HG02885 (cell line): Measurements from ENCODE around the gene MARCHF2.

Experiments
- ATAC-seq: cut with Tn5 transposase; IDR thresholded peaks from one replicate; pipeline ENCODE4 v1.9.1; 2021; ENCODE audit warnings: mild to moderate bottlenecking; ENCODE audit not compliant: unreplicated experiment, poor library complexity

The MARCHF2 gene

DNA sequence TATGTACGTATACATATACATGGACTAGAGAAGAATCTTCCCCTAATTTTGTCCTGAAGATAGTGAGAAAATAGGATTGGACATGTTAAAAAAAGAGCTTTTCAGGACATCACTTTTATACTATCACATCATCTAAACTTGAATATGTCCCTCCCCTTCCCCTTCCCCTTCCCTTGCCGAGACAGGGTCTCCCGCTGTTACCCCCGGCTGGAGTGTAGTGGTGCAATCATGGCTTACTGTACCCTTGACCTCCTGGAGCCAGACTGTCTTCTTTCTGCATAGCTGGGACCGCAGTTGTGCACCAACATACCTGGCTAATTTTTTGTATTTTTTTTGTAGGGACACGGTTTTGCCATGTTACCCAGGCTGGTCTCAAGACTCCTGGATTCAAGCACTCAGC is 38.3 kb downstream of the MARCHF2 start:
- no peak for ATAC-seq

DNA sequence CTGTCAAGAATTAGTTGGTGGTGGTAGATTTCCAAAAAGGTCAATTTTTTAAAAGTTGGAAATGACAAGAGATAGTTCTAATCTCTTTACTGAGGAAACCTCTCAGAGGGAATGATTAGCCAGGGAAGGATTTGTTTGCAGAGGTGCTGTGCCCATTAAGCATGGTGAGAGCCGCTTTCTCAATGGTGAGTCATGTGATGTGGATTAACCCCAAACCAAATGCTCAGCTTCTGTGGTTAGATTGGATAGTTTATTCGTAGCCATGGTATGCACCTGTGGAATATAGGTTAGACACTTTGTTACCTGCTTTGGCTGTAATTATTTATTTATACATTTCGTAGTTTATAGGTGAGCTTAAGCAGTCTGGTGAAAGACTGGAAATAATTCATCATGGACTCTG is 38.8 kb downstream of the MARCHF2 start:
- ATAC-seq = no peak

DNA sequence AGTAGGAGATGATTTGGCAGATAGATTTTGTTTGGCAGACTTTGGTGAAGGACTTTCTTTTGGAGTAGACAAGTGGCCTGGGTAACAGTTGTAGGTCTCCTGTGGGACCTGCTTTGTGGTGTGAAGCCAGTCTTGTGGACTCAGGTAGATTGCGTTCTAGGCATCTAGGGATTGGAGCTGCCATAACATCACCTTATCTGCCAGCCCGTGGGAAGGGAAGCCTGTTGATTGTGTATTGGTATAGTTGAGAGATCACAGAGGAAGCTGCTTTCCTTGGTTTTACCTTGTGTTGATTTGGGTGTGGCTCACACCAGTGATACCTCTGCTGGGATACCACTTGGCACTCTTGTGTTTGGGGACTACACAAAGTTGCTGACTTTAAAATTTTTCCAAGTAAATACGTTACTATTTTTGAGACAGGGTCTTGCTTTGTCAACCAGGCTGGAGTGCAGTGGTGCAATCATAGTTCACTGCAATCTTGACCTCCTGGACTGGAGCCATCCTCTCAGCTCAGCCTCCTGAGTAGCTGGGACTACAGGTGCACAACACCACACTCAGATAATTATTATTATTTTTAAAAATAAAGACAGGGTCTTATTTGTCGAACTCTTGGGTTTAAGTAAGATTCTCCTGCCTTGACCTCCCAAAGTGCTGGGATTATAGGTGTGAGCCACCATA is 39.5 kb downstream of the MARCHF2 start:
- no peak for ATAC-seq

DNA sequence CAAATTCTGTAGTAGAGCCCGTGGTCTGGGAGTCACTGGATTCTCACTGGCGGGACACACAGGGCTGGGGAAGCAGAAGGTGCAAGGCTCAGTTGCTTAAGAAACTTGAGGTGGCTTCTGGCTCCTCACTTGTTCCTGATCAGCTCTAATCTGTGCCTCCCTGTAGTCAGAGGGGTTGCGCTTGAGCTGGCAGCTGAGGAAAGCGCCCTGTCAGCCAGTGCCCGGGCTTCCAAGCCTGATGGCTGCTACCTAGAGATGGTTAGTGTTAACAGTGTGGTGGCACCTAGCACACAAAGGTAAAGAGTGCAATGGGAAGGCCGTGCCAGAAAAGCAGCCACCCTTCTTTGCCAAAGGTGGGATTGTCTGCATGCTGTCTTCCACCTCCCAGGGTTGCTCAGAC is 40.5 kb downstream of the MARCHF2 start:
- ATAC-seq = no peak

DNA sequence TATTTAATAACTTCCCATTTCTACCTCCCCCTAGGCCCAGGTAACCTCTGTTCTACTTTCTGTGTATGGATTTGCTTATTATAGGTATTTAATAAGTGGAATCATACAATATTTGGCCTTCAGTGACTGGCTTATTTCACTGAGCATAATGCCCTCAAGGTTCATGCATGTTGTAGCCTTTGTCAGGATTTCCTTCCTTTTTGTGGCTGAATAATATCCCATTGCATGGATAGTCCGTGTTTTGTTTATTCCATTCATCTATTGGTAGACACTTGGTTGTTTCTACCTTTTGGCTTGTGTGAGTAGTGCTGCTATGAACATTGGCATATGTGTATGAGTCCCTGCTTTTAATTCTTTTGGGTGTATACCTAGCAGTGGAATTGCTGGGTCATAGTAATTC is 41.1 kb downstream of the MARCHF2 start:
- ATAC-seq = no peak

DNA sequence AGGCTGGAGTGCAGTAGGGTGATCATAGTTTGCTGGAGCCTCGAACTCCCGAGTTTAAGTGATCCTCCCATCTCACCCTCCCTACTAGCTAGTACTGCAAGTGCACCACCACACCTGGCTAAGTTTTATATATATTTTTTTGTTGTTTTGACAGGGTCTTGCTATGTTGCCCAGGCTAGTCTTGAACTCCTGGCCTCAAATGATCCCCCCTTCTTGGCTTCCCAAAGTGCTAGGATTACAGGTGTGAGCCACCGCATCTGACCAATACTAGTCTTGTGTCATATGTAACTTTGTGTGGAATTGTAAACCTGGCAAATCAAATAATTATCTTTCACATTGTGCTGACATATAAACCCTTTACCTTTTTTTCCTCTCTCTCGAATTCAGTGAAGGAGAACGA is 41.9 kb downstream of the MARCHF2 start:
- no peak for ATAC-seq

DNA sequence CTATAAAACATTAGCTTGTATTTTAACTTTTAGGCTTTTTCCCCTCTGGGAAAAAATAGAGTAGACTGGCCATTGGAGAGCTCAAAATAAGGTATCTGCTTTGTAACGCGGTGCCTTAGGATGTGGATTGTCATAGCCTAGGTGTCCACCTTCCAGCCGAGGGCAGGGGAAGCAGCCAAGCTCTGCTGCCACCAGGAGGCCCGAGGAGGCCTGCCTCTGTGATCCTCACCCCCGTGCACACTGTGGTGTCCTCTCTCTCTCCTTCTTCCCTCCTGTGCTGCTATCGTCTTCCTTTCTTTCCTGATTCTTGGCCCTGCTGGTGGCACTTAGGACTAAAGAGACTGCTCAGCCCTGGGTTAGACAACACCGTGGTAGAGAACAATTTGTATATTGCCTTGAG is 43.0 kb downstream of the MARCHF2 start:
- ATAC-seq = no peak

DNA sequence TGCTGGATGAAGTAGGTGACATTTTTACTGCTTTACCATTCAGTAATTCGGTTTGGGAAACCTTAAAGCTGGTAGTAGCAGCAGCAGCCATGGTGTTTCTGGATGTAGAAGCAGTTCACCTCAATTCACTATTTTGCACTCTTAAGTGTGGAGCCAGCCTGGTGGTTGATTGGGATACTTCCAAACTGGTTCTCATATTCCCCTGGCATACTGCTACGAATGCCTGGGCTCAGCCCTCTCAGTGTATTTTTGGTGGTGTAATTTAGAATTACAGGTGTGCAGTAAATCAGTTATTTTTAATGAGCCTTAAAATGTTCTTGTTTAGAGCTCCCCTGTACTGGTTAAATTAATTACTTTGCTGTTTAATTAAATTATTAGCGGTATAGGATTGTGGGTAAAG is 44.1 kb downstream of the MARCHF2 start:
- ATAC-seq = no peak

DNA sequence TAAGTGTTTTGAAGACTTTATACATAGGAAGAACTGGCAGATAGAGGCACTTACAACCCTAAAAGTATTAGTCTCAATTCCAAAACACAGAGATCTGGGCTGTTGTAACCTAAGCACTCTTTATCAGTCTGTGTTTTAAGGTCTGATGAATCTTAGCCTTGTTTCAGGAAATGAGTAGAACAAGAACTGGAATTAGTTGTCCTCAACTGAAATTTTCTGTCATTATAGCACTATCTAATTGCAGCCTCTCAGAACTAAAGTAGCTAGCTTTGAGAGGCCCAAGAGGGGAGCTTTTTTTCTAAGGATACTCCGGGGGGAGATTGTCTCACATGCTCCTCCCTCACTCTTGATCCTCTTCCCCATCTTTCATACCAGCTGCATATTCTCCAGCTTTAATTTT is 44.7 kb downstream of the MARCHF2 start:
- no peak for ATAC-seq

DNA sequence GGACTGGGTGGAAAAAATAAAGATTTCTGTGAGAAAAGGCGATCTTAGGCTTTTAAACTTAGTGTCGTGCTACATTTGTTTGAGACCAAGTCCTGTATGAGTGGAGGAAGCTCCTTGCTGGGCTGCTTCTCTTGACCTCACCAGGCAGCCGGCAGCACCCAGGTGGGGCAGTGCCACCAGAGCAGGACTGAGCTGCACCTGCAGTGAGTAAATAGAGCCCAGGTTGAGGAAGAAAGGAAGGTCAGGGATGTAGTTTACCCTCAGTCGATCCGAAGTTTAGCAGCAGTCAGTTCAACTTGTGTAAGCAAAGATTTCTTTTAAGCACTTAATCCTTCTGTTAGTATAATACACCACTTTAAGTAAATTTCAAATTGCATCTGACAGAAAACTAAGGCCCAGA is 45.3 kb downstream of the MARCHF2 start:
- no peak for ATAC-seq

DNA sequence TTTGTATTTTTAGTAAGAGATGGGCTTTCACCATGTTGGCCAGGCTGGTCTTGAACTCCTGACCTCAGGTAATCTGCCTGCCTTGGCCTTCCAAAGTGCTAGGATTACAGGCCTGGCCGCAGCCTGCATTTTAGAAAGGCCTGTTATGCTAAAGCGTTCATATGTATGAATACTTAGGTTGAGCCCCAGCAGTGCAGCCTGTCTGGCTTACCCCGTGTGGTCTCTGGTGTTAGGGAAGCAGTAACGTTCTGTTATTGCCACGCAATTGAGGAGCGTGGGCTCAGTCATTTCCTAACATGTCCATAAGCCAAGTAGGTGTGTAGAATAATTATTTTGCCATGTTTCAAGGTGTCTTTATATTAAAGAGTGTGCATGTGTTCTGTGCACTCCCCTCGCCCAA is 46.0 kb downstream of the MARCHF2 start:
- no peak for ATAC-seq

DNA sequence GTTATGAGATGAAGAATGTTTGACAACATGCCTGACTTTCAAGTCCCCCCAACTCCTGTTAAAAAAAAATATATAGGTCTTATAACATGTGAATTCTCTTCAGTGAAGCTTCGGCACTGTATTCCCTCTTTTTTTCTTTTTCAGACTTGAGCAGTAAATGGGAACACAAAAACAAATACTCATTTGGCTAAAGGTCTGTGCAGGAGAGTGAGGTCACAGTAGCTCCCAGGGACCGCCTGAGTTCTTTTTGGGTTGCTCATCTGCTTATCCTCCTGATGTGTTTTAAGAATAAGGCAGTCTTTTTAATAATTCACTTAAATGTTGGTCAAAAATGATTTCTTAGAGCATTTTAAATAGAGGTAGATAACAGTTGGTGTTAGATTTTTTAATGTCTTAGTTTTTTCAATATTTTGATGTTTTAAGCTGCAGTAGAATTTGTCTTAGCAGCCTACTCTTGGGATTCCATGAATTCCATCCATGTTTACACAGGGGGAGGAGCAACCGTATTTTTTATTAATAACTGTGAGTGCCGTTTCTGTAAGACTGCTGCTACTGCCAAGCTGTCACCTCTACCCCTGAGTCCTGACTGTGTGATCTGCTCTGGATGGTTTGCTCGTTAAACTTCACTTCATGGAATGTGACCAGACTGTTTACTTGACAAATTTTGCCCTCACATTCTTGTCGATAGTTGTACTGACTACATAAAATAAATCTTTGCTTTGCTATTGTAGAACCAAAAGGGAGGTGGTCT is 46.6 kb downstream of the MARCHF2 start:
- ATAC-seq = no peak

DNA sequence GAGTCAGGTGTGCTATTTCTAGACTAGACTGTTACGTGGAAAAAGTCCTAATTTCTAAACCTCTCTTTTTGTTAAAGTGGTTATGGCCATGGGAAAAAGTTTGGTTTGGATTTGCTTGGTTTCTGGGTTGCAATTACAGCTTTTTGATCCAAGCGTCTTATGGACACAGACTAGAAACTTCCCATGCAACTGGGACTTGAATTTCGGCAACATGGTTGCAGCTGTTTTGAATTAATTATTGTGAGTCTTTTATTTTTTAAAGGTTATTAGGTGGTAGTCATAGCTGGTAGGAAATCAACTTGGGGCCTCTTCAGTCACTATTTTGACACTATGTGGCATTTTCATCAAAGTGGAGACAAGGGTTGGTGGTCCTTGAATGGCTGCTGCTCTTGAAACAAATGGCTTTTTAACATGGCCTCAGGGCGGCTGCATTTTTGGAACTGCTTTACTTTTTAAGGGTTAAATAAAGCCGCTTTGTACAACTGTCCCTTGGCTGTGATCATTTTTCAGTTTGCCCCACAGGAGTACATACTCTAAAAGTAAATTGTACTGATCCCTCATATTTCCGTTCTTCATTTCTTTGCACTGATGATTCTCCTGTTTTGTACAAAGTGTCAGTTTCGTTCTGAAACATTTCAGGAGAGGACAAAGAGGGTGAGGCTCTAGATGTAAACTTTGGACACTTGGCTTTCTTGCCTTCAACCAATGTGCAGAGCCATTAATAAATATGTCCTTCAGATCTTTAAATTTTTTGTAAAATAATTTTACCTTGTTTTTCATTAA is 47.6 kb downstream of the MARCHF2 start:
- ATAC-seq = no peak

DNA sequence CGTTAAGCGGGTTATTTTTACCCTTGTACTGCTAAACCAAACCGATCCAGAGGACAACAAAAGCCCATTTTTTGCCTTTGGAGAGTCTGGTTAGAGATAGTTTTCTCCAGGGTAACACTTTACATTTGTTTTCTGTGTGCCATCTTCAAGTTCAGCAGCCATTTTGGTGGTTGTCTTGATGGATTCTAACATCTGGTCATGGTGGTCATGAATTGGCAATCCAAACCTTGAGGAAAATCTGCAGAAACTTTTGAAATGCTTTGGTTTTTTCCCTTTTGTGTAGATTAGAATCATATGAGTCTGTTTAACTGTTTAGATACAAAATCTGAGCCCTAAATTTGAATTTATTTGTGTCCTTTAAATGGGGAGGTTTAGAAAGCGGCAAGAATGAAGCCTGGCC is 48.3 kb downstream of the MARCHF2 start:
- ATAC-seq = no peak

DNA sequence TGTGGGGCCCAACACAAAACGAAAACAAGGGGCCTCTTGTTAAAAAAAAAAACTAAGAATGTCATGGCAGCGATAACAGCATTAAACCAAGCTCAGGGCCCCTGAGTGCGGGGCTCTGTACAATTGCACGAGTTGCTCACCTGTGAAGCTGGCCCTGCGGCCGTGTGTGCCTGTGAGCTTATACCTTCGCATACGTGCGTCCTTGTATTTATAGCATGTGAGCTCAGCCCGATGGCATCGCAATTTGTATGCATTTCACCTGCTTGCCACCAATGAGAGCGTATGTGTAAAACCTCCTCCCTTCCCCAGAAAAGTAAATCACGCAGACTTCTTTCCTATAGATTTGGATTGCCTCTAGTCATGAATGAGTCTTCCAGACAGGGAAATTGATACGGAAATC is 48.8 kb downstream of the MARCHF2 start:
- no peak for ATAC-seq

DNA sequence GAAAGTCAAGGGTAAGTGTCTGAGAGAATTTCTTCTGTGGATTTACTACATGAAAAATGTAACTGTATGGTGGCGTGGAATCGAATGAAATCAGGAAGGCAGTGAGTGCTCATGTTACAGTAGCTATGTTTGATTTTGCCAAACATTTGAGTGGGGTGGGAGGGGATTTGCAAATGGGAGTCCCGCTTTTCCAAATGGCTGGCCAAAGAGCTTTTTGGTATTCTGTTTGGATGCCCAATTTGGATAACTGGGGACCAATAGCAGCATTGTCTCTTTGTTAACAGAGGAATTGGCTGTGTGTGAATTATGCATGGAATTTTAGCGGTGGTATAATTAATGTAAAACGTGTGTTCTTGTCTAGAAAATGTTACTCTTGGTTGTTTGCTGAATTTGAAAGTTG is 49.5 kb downstream of the MARCHF2 start:
- ATAC-seq = no peak

DNA sequence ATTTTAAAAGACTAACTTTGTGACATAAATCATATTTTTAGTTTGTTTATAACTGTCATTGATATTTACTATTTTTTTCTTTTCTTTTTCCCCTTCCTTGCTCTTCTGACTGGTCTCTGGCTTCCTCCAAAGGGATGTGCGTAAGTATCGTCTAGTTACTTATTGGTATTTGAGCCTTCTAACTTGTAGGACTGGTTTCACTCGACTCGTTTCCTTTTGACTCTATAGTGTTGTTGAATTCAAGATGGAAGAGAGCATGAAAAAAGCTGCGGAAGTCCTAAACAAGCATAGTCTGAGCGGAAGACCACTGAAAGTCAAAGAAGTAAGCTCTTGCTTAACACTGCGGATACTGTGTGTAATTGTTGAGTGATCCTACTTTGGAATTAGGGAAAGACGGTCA is 50.3 kb downstream of the MARCHF2 start:
- no peak for ATAC-seq

DNA sequence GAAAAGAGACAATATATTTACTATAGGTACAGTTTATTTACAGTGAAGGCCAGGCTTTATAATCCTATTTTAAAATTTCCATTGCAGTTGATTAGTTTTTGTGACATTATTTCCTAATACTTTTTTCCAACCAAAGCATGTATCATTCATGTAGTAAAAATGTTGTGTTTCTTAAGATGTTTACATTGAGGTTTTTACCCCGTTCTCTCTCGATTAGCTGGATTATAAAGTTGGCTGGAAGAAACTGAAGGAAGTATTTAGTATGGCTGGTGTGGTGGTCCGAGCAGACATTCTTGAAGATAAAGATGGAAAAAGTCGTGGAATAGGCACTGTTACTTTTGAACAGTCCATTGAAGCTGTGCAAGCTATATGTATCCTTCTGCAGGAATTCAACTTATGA is 52.9 kb downstream of the MARCHF2 start:
- no peak for ATAC-seq

DNA sequence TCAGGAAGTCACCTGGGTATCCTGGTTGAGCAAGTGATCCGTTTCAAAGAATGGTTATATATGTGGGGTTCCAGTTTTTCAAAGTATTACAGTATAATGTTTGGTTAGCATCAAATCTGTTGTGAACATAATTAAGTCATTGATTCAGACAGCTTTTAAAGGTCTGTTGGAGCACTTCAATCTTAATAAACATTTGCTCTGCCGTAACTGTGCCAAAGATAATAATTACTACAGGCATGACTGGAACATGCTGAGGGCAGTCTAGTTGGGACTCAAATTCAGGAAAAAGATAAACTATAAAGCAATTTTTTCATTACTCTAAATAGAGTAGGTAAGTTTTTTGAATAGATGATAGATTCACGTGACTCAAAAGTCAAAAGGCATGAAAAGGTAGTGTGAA is 55.0 kb downstream of the MARCHF2 start:
- no peak for ATAC-seq

DNA sequence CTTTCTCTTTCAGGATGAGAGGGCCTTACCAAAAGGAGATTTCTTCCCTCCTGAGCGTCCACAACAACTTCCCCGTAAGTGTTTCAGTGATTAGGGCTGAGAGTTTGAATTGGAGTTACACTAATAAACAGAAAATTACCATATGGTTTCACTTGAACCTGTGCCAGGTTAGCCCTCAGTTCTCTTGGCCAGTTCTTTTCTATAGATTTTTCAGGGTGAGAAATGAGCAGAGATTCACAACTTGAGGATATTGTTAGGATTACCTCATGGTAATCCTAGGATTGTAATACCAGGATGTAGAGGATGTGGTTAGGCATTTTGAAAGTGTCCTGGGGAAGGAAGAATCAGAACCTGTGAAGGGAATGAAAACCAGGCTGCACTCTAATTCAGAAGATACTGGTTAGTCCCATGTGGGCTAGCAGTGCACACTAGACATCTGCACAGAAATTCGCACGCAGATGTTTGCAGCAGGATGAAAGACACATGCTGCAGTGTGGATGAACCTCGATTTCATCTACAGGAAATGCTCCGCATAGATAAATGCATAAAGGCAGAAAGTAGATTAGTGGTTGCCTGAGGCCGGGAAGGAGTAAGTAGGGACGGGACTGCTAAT is 55.8 kb downstream of the MARCHF2 start:
- ATAC-seq = no peak
